K562 (cell line): ENCODE data around the gene LY6G6F. TPM values are rescaled to one million over a fixed set of nuclear protein-coding genes. Genes with fewer than 3 reads are reported as not detected.

Experiments
- CXXC5 ChIP-seq: fragments of 250-450 bp; sonication (Bioruptor Pico); IDR thresholded peaks from 2 replicates; pipeline ENCODE4 v1.8.0; 2022; ENCODE audit warnings: inconsistent platforms, mild to moderate bottlenecking, moderate library complexity
- ETV1 ChIP-seq: fragments of 450-650 bp; conservative IDR thresholded peaks from 2 replicates; pipeline ENCODE4 v1.6.1; 2016; ENCODE audit warnings: missing genetic modification characterization, control low read depth, low read depth, missing compliant biosample characterization
- HMGXB4 ChIP-seq: sonication (generic); formaldehyde crosslinking; IDR thresholded peaks from 2 replicates; pipeline ENCODE4 v1.8.1; 2023; ENCODE audit warnings: mild to moderate bottlenecking, missing genetic modification reagents
- HNRNPL ChIP-seq: fragments of 200-400 bp; formaldehyde crosslinking; IDR thresholded peaks from 2 replicates; pipeline ENCODE4 v1.6.1; 2017; ENCODE audit warnings: low read depth, mild to moderate bottlenecking, low read length
- KAT8 ChIP-seq: fragments of 450-650 bp; IDR thresholded peaks from 2 replicates; pipeline ENCODE4 v1.6.1; 2016; ENCODE audit warnings: low read depth, mild to moderate bottlenecking
- LARP7 ChIP-seq: fragments of 450-650 bp; IDR thresholded peaks from 2 replicates; pipeline ENCODE4 v1.6.1; 2016
- MCM2 ChIP-seq: fragments of 450-650 bp; IDR thresholded peaks from 2 replicates; pipeline ENCODE4 v1.6.1; 2017; ENCODE audit warnings: low read depth, mild to moderate bottlenecking
- PTTG1 ChIP-seq: fragments of 450-650 bp; IDR thresholded peaks from 2 replicates; pipeline ENCODE4 v1.6.1; 2016; ENCODE audit warnings: low read depth, mild to moderate bottlenecking, missing genetic modification characterization, missing compliant biosample characterization
- RHOXF2B ChIP-seq: fragments of 250-450 bp; sonication (Bioruptor Pico); conservative IDR thresholded peaks from 2 replicates; pipeline ENCODE4 v1.5.1; 2021
- ZNF436 ChIP-seq: fragments of 250-450, 450-650 bp; sonication (Bioruptor Pico); formaldehyde crosslinking; IDR thresholded peaks from 2 replicates; pipeline ENCODE4 v1.7.0; 2020; ENCODE audit warnings: mild to moderate bottlenecking
- polyA plus RNA-seq, 8 experiments: library from polyadenylated mRNA; depleted of rRNA in 4 of 8; stranded (reverse) in 5 of 8; unstranded in 3 of 8; fragments of >200 nt; fragmentation: Nextera tagmentation in 2 of 8; fragmentation: Illumina TruSeq in 1 of 8; extraction: Ambion mirVana in 2 of 8; extraction: Trizol in 1 of 8; gene quantifications; 2 replicates each; pipeline versions ENCODE4 v1.2.1 to v1.2.3, GENCODE V29; 2011 to 2014; ENCODE audit warnings: inconsistent platforms in 1 of 8, missing spikeins in 1 of 8
- total RNA-seq, 7 experiments: library from RNA; depleted of rRNA in 6 of 7; stranded (reverse); fragments of >200 nt in 6 of 7; fragmentation: Illumina TruSeq in 2 of 7; extraction: Trizol in 2 of 7; gene quantifications; 2 replicates each; pipeline versions ENCODE4 v1.2.1 to v1.2.3, GENCODE V29; 2011 to 2021; ENCODE audit warnings: low replicate concordance in 1 of 7
- TF ChIP-seq, protein P1 (sequence below): fragments of 250-450 bp; sonication (Bioruptor Pico); IDR thresholded peaks from 2 replicates; pipeline ENCODE4 v1.5.0; 2021; ENCODE audit warnings: mild to moderate bottlenecking, borderline replicate concordance
- TF ChIP-seq, protein P2 (sequence below), 2 experiments: IDR thresholded peaks; 2 replicates each; pipeline ENCODE4 v1.6.1; 2012; ENCODE audit warnings: improper control_type of control experiment in 2 of 2, low read depth in 2 of 2, low read length in 2 of 2, borderline replicate concordance in 1 of 2
- TF ChIP-seq, protein P3 (sequence below): fragments of 450-650 bp; IDR thresholded peaks from 2 replicates; pipeline ENCODE4 v1.6.1; 2018; ENCODE audit warnings: mild to moderate bottlenecking, low read depth; ENCODE audit not compliant: partially characterized antibody
- TF ChIP-seq, protein P4 (sequence below): fragments of 200-400 bp; formaldehyde crosslinking; IDR thresholded peaks from 2 replicates; pipeline ENCODE4 v1.6.1; 2017; ENCODE audit warnings: mild to moderate bottlenecking, low read depth, low read length, moderate library complexity

Gene LY6G6F
- total and polyA plus RNA-seq, 9 of the 15 experiments (the other 6 are each of a cell fraction or from before 2014, with no cell fraction given): 0.14 to 0.50 (median 0.28) TPM; not detected in 2

DNA sequence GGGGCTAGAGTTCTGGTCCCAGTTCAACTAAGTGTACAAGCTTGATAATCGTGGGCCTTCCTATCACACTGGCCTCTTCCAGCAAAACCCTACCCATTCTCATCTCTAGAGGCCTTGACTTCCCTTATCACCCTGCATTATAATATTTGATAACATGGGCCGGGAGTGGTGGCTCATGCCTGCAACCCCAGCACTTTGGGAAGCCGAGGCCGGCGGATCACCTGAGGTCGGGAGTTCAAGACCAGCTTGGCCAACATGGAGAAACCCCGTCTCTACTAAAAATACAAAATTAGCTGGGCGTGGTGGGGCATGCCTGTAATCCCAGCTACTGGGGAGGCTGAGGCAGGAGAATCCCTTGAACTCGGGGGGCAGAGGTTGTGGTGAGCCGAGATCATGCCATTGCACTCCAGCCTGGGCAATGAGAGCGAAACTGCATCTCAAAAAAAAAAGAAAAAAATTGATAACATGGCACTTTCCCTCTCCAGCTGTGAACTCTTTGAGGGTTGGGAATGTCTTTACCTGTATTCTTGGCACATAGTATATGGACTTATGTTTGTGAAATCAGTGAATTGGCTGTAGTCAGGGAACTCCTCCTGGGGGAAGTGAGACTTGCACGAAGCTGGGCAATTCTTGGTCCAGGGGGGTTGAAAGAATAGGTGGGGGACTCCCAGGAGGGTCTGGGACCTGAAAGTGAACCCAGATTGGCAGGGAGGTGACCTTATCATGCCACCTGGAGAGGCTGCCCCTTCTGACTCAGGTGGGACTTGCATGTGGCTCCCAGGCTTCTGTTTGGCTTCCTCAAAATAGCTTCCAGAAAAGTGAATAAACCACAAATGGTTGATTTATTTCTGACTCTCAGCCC, 45.2 kb upstream of the LY6G6F start (continued):
- TF ChIP-seq HMGXB4 (CRISPR knock-in tag): 0 out of 2 replicates have a peak, but pooled peaks have one; percentile 51
- TF ChIP-seq RHOXF2B (CRISPR knock-in tag): 0 out of 2 replicates have a peak, but pooled peaks have one; percentile 9
- no peak for TF ChIP-seq CXXC5 (CRISPR knock-in tag)
- no peak for TF ChIP-seq PTTG1 (tag)
- TF ChIP-seq ZNF436 (CRISPR knock-in tag): no peak
- no peak for TF ChIP-seq HNRNPL
- no peak for TF ChIP-seq LARP7
- TF ChIP-seq, protein P1, sequence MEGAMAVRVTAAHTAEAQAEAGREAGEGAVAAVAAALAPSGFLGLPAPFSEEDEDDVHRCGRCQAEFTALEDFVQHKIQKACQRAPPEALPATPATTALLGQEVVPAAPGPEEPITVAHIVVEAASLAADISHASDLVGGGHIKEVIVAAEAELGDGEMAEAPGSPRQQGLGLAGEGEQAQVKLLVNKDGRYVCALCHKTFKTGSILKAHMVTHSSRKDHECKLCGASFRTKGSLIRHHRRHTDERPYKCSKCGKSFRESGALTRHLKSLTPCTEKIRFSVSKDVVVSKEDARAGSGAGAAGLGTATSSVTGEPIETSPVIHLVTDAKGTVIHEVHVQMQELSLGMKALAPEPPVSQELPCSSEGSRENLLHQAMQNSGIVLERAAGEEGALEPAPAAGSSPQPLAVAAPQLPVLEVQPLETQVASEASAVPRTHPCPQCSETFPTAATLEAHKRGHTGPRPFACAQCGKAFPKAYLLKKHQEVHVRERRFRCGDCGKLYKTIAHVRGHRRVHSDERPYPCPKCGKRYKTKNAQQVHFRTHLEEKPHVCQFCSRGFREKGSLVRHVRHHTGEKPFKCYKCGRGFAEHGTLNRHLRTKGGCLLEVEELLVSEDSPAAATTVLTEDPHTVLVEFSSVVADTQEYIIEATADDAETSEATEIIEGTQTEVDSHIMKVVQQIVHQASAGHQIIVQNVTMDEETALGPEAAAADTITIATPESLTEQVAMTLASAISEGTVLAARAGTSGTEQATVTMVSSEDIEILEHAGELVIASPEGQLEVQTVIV (CRISPR knock-in tag): no peak
- no peak for TF ChIP-seq KAT8
- TF ChIP-seq, protein P2, sequence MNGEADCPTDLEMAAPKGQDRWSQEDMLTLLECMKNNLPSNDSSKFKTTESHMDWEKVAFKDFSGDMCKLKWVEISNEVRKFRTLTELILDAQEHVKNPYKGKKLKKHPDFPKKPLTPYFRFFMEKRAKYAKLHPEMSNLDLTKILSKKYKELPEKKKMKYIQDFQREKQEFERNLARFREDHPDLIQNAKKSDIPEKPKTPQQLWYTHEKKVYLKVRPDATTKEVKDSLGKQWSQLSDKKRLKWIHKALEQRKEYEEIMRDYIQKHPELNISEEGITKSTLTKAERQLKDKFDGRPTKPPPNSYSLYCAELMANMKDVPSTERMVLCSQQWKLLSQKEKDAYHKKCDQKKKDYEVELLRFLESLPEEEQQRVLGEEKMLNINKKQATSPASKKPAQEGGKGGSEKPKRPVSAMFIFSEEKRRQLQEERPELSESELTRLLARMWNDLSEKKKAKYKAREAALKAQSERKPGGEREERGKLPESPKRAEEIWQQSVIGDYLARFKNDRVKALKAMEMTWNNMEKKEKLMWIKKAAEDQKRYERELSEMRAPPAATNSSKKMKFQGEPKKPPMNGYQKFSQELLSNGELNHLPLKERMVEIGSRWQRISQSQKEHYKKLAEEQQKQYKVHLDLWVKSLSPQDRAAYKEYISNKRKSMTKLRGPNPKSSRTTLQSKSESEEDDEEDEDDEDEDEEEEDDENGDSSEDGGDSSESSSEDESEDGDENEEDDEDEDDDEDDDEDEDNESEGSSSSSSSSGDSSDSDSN (IDR thresholded peaks at IDR 0.05; ENCODE audit: borderline replicate concordance in 1 of 2, low read depth in 2 of 2, low read length in 2 of 2): no peak
- TF ChIP-seq, protein P3, sequence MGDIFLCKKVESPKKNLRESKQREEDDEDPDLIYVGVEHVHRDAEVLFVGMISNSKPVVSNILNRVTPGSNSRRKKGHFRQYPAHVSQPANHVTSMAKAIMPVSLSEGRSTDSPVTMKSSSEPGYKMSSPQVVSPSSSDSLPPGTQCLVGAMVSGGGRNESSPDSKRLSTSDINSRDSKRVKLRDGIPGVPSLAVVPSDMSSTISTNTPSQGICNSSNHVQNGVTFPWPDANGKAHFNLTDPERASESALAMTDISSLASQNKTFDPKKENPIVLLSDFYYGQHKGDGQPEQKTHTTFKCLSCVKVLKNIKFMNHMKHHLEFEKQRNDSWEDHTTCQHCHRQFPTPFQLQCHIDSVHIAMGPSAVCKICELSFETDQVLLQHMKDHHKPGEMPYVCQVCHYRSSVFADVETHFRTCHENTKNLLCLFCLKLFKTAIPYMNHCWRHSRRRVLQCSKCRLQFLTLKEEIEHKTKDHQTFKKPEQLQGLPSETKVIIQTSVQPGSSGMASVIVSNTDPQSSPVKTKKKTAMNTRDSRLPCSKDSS: no peak
- TF ChIP-seq, protein P4, sequence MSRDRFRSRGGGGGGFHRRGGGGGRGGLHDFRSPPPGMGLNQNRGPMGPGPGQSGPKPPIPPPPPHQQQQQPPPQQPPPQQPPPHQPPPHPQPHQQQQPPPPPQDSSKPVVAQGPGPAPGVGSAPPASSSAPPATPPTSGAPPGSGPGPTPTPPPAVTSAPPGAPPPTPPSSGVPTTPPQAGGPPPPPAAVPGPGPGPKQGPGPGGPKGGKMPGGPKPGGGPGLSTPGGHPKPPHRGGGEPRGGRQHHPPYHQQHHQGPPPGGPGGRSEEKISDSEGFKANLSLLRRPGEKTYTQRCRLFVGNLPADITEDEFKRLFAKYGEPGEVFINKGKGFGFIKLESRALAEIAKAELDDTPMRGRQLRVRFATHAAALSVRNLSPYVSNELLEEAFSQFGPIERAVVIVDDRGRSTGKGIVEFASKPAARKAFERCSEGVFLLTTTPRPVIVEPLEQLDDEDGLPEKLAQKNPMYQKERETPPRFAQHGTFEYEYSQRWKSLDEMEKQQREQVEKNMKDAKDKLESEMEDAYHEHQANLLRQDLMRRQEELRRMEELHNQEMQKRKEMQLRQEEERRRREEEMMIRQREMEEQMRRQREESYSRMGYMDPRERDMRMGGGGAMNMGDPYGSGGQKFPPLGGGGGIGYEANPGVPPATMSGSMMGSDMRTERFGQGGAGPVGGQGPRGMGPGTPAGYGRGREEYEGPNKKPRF: no peak
- no peak for TF ChIP-seq ETV1 (tag)
- no peak for TF ChIP-seq MCM2
